ENCODE measurements around the gene TSPAN2.
A peak's percentile ranks its signal among the peaks of the same experiment; 100 is the strongest.

GRCh38 chr1:115086176-115086830, 3.0 kb downstream of the TSPAN2 start:
- TF ChIP-seq POLR2AphosphoS5 (IDR thresholded peaks at IDR 0.05), result peak; percentile 36
- TF ChIP-seq EP300 (IDR thresholded peaks at IDR 0.05), result no peak
- peak in 1 of 4 experiments; percentile 32 for TF ChIP-seq CTCF (IDR thresholded peaks at IDR 0.05)

Data from gastroesophageal sphincter (tissue), 3 donors.